GM12878 (cell line): ENCODE data around the gene FAM8A1. TPM values are rescaled to one million over a fixed set of nuclear protein-coding genes. Genes with fewer than 3 reads are reported as not detected.

ENCODE experiments used
- ATAC-seq: fragments of 200-7000 bp; cut with Tn5 transposase; 3 replicates; pipeline ENCODE4 v1.9.1; 2020; ENCODE audit warnings: mild to moderate bottlenecking, moderate library complexity
- BruUV-seq: library from RNA; stranded (reverse); fragments of 400-500 nt; replicated peaks from 2 replicates; lab custom pipeline; 2021; lab: Mats Ljungman, UMichigan
- CTCF ChIA-PET: fragments of 300-600 bp; sonication (Branson Sonifier 250); formaldehyde crosslinking; extraction: SDS; loops from one replicate; lab custom pipeline; 2021; ENCODE audit warnings: inconsistent platforms; lab: Yijun Ruan, JAX
- POLR2A ChIA-PET: fragments of 350-600 bp; formaldehyde crosslinking; extraction: SDS; loops from one replicate; lab custom pipeline; 2021; ENCODE audit warnings: inconsistent platforms; lab: Charles Lee
- RAD21 ChIA-PET: fragments of 300-600 bp; sonication (Branson Sonifier 250); formaldehyde crosslinking; loops from one replicate; lab custom pipeline; 2023; ENCODE audit warnings: antibody characterized with exemption; ENCODE audit not compliant: unreplicated experiment; lab: Charles Lee
- SMC1A ChIA-PET: fragments of 300-600 bp; sonication (Branson Sonifier 250); formaldehyde crosslinking; loops from one replicate; lab custom pipeline; 2023; ENCODE audit not compliant: unreplicated experiment, uncharacterized antibody; lab: Charles Lee
- DNase-seq: peaks from one replicate; pipeline ENCODE4 v3.0.0-alpha.2; 2011; ENCODE audit warnings: low read depth, low spot score
- FAIRE-seq: peaks from 3 replicates; lab custom pipeline; 2011; peaks lifted over from hg19 to GRCh38; lab: Jason Lieb, UNC
- H2AFZ ChIP-seq: 2 replicates; pipeline ENCODE4 v1.6.0; 2011; ENCODE audit warnings: low read depth, low read length, control low read depth; ENCODE audit not compliant: control insufficient read depth
- H3K27ac ChIP-seq: 2 replicates; pipeline ENCODE4 v1.5.1; 2011; ENCODE audit warnings: control low read depth; ENCODE audit not compliant: control insufficient read depth, insufficient read depth
- H3K27me3 ChIP-seq, 2 experiments: replicated peaks in 1 of 2; 2 replicates each; pipeline versions ENCODE4 v1.6.0 to v1.6.1; 2011; ENCODE audit warnings: low read length in 1 of 2; ENCODE audit not compliant: control insufficient read depth in 2 of 2, insufficient read depth in 2 of 2
- H3K36me3 ChIP-seq, 2 experiments: 2 replicates each; pipeline ENCODE4 v1.5.1; 2011; ENCODE audit warnings: low read length in 1 of 2; ENCODE audit not compliant: control insufficient read depth in 2 of 2, insufficient read depth in 2 of 2
- H3K4me1 ChIP-seq: 2 replicates; pipeline ENCODE4 v1.6.1; 2011; ENCODE audit warnings: mild to moderate bottlenecking, low read length, moderate library complexity, mixed read lengths; ENCODE audit not compliant: control insufficient read depth, insufficient read depth
- H3K4me2 ChIP-seq: 2 replicates; pipeline ENCODE4 v1.6.0; 2011; ENCODE audit warnings: control low read depth; ENCODE audit not compliant: control insufficient read depth, insufficient read depth
- H3K4me3 ChIP-seq: fragments of 200-600 bp; sonication (generic); 2 replicates; pipeline ENCODE4 v1.5.1; 2016
- H3K79me2 ChIP-seq: 2 replicates; pipeline ENCODE4 v1.6.0; 2011; ENCODE audit warnings: low read length; ENCODE audit not compliant: control insufficient read depth, insufficient read depth
- H3K9ac ChIP-seq: 2 replicates; pipeline ENCODE4 v1.8.0; 2011; ENCODE audit warnings: low read length, control low read depth, mixed read lengths; ENCODE audit not compliant: control insufficient read depth, insufficient read depth
- H3K9me3 ChIP-seq: replicated peaks from 3 replicates; pipeline ENCODE4 v1.5.1; 2011; ENCODE audit warnings: mild to moderate bottlenecking, low read length; ENCODE audit not compliant: control insufficient read depth, insufficient read depth
- H4K20me1 ChIP-seq: 2 replicates; pipeline ENCODE4 v1.6.0; 2011; ENCODE audit not compliant: control insufficient read depth, insufficient read depth
- BHLHE40 ChIP-seq, 2 experiments: fragments of 450-650 bp in 1 of 2; IDR thresholded peaks; 2 replicates each; pipeline ENCODE4 v1.6.1; 2011 to 2017; ENCODE audit warnings: low read depth in 2 of 2, borderline replicate concordance in 1 of 2, improper control_type of control experiment in 1 of 2, low read length in 1 of 2, mild to moderate bottlenecking in 1 of 2
- CTCF ChIP-seq, 3 experiments: IDR thresholded peaks in 2 of 3; conservative IDR thresholded peaks in 1 of 3; 2 replicates each; pipeline ENCODE4 v1.5.1; 2011; ENCODE audit warnings: low read depth in 3 of 3, low read length in 3 of 3, mild to moderate bottlenecking in 3 of 3, control low read depth in 2 of 3, moderate library complexity in 2 of 3, inconsistent platforms in 1 of 3, mixed read lengths in 1 of 3; ENCODE audit not compliant: control insufficient read depth in 2 of 3, insufficient read depth in 1 of 3; ENCODE audit errors: extremely low read depth in 1 of 3
- IKZF1 ChIP-seq: fragments of 450-650 bp; conservative IDR thresholded peaks from 2 replicates; pipeline ENCODE4 v1.6.1; 2017; ENCODE audit warnings: antibody characterized with exemption, mild to moderate bottlenecking
- LARP7 ChIP-seq: fragments of 450-650 bp; IDR thresholded peaks from 2 replicates; pipeline ENCODE4 v1.6.1; 2017; ENCODE audit warnings: mild to moderate bottlenecking
- MAX ChIP-seq: IDR thresholded peaks from 2 replicates; pipeline ENCODE4 v1.6.1; 2012; ENCODE audit warnings: low read depth, low read length, improper control_type of control experiment
- MXI1 ChIP-seq: fragments of 150-350 bp; IDR thresholded peaks from 2 replicates; pipeline ENCODE4 v1.6.1; 2011; ENCODE audit warnings: low read depth, mild to moderate bottlenecking, inconsistent platforms, low read length, improper control_type of control experiment
- POLR2A ChIP-seq: IDR thresholded peaks from 2 replicates; pipeline ENCODE4 v1.6.1; 2011; ENCODE audit warnings: low read depth, mild to moderate bottlenecking, low read length
- SKIL ChIP-seq: fragments of 450-650 bp; IDR thresholded peaks from 2 replicates; pipeline ENCODE4 v1.6.1; 2017; ENCODE audit warnings: mild to moderate bottlenecking, low read depth, inconsistent platforms; ENCODE audit not compliant: poor library complexity, severe bottlenecking
- SMC3 ChIP-seq: IDR thresholded peaks from 2 replicates; pipeline ENCODE4 v1.6.1; 2011; ENCODE audit warnings: low read length, improper control_type of control experiment, borderline replicate concordance
- USF1 ChIP-seq: IDR thresholded peaks from 2 replicates; pipeline ENCODE4 v1.6.1; 2011; ENCODE audit warnings: borderline replicate concordance, low read depth, mild to moderate bottlenecking, moderate library complexity, mixed read lengths, low read length; ENCODE audit not compliant: insufficient read depth; ENCODE audit errors: extremely low read length
- ZNF622 ChIP-seq: fragments of 450-650 bp; IDR thresholded peaks from 2 replicates; pipeline ENCODE4 v1.6.1; 2017; ENCODE audit warnings: mild to moderate bottlenecking, inconsistent platforms
- WGBS: methylation state at CpG from one replicate; pipeline ENCODE4 v1.1.6; 2016; ENCODE audit warnings: low lambda C conversion rate; ENCODE audit not compliant: insufficient replicate concordance, insufficient coverage; ENCODE audit errors: missing lambda C conversion rate; 5-methylcytosine and 5-hydroxymethylcytosine counted together
- in situ Hi-C: fragments of 300-500 bp; cut with MboI; formaldehyde crosslinking; loops from 9 replicates; pipeline ENCODE4 v1.14.3; 2018; ENCODE audit warnings: mixed read lengths
- intact Hi-C: fragments of 100-400 bp; cut with micrococcal nuclease; formaldehyde crosslinking; loops from one replicate; pipeline ENCODE4 v1.14.2; 2022; ENCODE audit not compliant: unreplicated experiment
- polyA plus RNA-seq, 11 experiments: library from polyadenylated mRNA; depleted of rRNA in 4 of 11; unstranded in 6 of 11; stranded (reverse) in 5 of 11; fragments of >200 nt; fragmentation: Nextera tagmentation in 4 of 11; fragmentation: Illumina TruSeq in 1 of 11; extraction: Ambion mirVana in 4 of 11; extraction: Trizol in 1 of 11; gene quantifications; 1 replicate in 1 of 11; 2 replicates in 10 of 11; pipeline versions ENCODE4 v1.2.1 to v1.2.3, GENCODE V29; 2011 to 2016; ENCODE audit warnings: inconsistent platforms in 2 of 11, missing spikeins in 2 of 11, low read depth in 1 of 11
- total RNA-seq, 4 experiments: library from RNA; depleted of rRNA in 3 of 4; stranded (reverse); fragments of >200 nt in 3 of 4; fragmentation: Illumina TruSeq in 1 of 4; extraction: Trizol in 1 of 4; gene quantifications; 2 replicates each; pipeline versions ENCODE4 v1.2.1 to v1.2.3, GENCODE V29; 2013 to 2021

FAM8A1 gene
- total and polyA plus RNA-seq, 10 of the 15 experiments (the other 5 are each of a cell fraction or from before 2014, with no cell fraction given): 1.4 to 7.4 (median 3.6) TPM

GRCh38 chr6:17584241-17584803 lies 15.8 kb upstream of the FAM8A1 start (continued):
- TF ChIP-seq SKIL (peak; percentile 79), SMC3 (peak; percentile 68; the same call in 1 of the 2 replicates), MXI1 (no peak)

GRCh38 chr6:17585766-17586490 lies 14.2 kb upstream of the FAM8A1 start:
- TF ChIP-seq USF1 (no peak), CTCF (IDR thresholded peaks at IDR 0.05 in 2 of 3, conservative IDR thresholded peaks at IDR 0.05 in 1 of 3; ENCODE audit: control insufficient read depth in 2 of 3, extremely low read depth in 1 of 3, insufficient read depth in 1 of 3, low read depth in 3 of 3, low read length in 3 of 3) (peak in 2 of 3 experiments; percentile 11 to 35; a peak in 1 of 6 replicates), IKZF1 (0 out of 2 replicates have a peak, but pooled peaks have one; percentile 8), LARP7 (no peak), MAX (no peak), ZNF622 (no peak), BHLHE40 (IDR thresholded peaks at IDR 0.05; ENCODE audit: borderline replicate concordance in 1 of 2, low read depth in 2 of 2, low read length in 1 of 2) (no peak), POLR2A (no peak)
- POLR2A ChIA-PET: interaction anchor here (0.7 kb wide), 1 partner anchor 213 kb away, joined by 3 read pairs; no protein-coding TSS in a partner anchor
- intact Hi-C loops: no loop called here
- BruUV-seq: no TSS peak
- no peaks in the 10 kb centered on the region for H3K4me1 ChIP-seq
- no peaks in the 10 kb centered on the region for H3K79me2 ChIP-seq
- no peaks in the 10 kb centered on the region for H3K9me3 ChIP-seq
- SMC1A ChIA-PET: interaction anchor here (0.6 to 6.2 kb wide), 7 partner anchors 115 to 434 kb away, joined by 3 to 60 read pairs (median 3); no protein-coding TSS in a partner anchor
- H3K9ac ChIP-seq: no peak overlapping the region
- H4K20me1 ChIP-seq: no peaks in the 10 kb centered on the region
- 40% methylated on average over 7 of the region's 7 CpGs for WGBS
- RAD21 ChIA-PET: interaction anchor here (1.0 to 1.1 kb wide), 3 partner anchors 15 to 230 kb away, joined by 3 read pairs; no protein-coding TSS in a partner anchor
- CTCF ChIA-PET: interaction anchor here (0.9 to 5.6 kb wide), 6 partner anchors 13 to 428 kb away, joined by 3 to 70 read pairs (median 6); partner anchors contain the start of gene FAM8A1
- no peak overlapping the region for H3K4me3 ChIP-seq
- no peak overlapping the region for H3K27ac ChIP-seq
- FAIRE-seq (no peak), ATAC-seq (peak; percentile 68), DNase-seq (no peak)
- H3K27me3 ChIP-seq: no peaks in the 10 kb centered on the region
- no peaks in the 10 kb centered on the region for H3K36me3 ChIP-seq
- in situ Hi-C loops: no loop called here
- H2AFZ ChIP-seq: no peak overlapping the region
- H3K4me2 ChIP-seq: no peak overlapping the region
